Left forelimb (tissue), 1 donor: ENCODE results near the gene TP63.

Experiments
- DNase-seq: peaks from one replicate; pipeline ENCODE4 v3.0.0-alpha.2; 2018; ENCODE audit warnings: low spot score

TP63 gene

GRCh38 chr3:189820365-189820720 lies 189.2 kb downstream of the TP63 start:
- no peak for DNase-seq

GRCh38 chr3:189821262-189821661 lies 190.1 kb downstream of the TP63 start:
- no peak for DNase-seq

GRCh38 chr3:189822726-189823125 lies 191.5 kb downstream of the TP63 start:
- DNase-seq, result no peak

GRCh38 chr3:189824629-189825312 lies 193.6 kb downstream of the TP63 start:
- DNase-seq, result no peak

GRCh38 chr3:189826566-189826965 lies 195.4 kb downstream of the TP63 start:
- DNase-seq, result no peak

GRCh38 chr3:189827108-189827507 lies 195.9 kb downstream of the TP63 start:
- DNase-seq, result no peak

GRCh38 chr3:189830401-189830800 lies 199.2 kb downstream of the TP63 start:
- no peak for DNase-seq

- no peak for DNase-seq
These were observed 202.1 kb downstream of the TP63 start for GRCh38 chr3:189833266-189833665.

GRCh38 chr3:189833996-189834395 lies 202.8 kb downstream of the TP63 start:
- DNase-seq, result no peak

- DNase-seq, result no peak
These were observed 203.3 kb downstream of the TP63 start for GRCh38 chr3:189834462-189834861.

- no peak for DNase-seq
These were observed 205.6 kb downstream of the TP63 start for GRCh38 chr3:189836795-189837194.

- no peak for DNase-seq
These were observed 207.1 kb downstream of the TP63 start for GRCh38 chr3:189838291-189838690.

- no peak for DNase-seq
These were observed 208.4 kb downstream of the TP63 start for GRCh38 chr3:189839576-189839975.

- no peak for DNase-seq
These were observed 210.4 kb downstream of the TP63 start for GRCh38 chr3:189841473-189842205.

GRCh38 chr3:189842681-189843602 lies 211.8 kb downstream of the TP63 start:
- no peak for DNase-seq

- DNase-seq, result no peak
These were observed 213.9 kb downstream of the TP63 start for GRCh38 chr3:189845069-189845468.

- no peak for DNase-seq
These were observed 217.3 kb downstream of the TP63 start for GRCh38 chr3:189848395-189849040.

GRCh38 chr3:189849262-189849661 lies 218.1 kb downstream of the TP63 start:
- DNase-seq, result no peak

GRCh38 chr3:189851682-189852081 lies 220.5 kb downstream of the TP63 start:
- no peak for DNase-seq

- DNase-seq, result no peak
These were observed 222.7 kb downstream of the TP63 start for GRCh38 chr3:189853906-189854305.

- no peak for DNase-seq
These were observed 229.1 kb downstream of the TP63 start for GRCh38 chr3:189860296-189860695.

- no peak for DNase-seq
These were observed 231.3 kb downstream of the TP63 start for GRCh38 chr3:189862385-189862998.
